K562 (cell line): Measurements from ENCODE around the gene DHX29. TPM values are rescaled to one million over a fixed set of nuclear protein-coding genes. Genes with fewer than 3 reads are reported as not detected.

Source experiments
- KAT2B ChIP-seq: IDR thresholded peaks from one replicate; pipeline ENCODE4 v1.6.1; 2012; ENCODE audit warnings: low read depth, mild to moderate bottlenecking, control low read depth, inconsistent platforms, low read length, moderate library complexity
- L3MBTL2 ChIP-seq: fragments of 450-650 bp; IDR thresholded peaks from 2 replicates; pipeline ENCODE4 v1.6.1; 2016; ENCODE audit warnings: mild to moderate bottlenecking, moderate library complexity
- TFAM ChIP-seq: fragments of 250-450 bp; sonication (Bioruptor Pico); conservative IDR thresholded peaks from 2 replicates; pipeline ENCODE4 v1.5.0; 2021; ENCODE audit warnings: mild to moderate bottlenecking, moderate library complexity
- THRAP3 ChIP-seq: fragments of 450-650 bp; IDR thresholded peaks from 2 replicates; pipeline ENCODE4 v1.6.1; 2016; ENCODE audit warnings: mild to moderate bottlenecking, inconsistent platforms, borderline replicate concordance
- ZNF3 ChIP-seq: fragments of 250-450 bp; sonication (Bioruptor Pico); IDR thresholded peaks from 2 replicates; pipeline ENCODE4 v1.5.0; 2021; ENCODE audit warnings: mild to moderate bottlenecking, moderate library complexity
- polyA plus RNA-seq, 8 experiments: library from polyadenylated mRNA; depleted of rRNA in 4 of 8; stranded (reverse) in 5 of 8; unstranded in 3 of 8; fragments of >200 nt; fragmentation: Nextera tagmentation in 2 of 8; fragmentation: Illumina TruSeq in 1 of 8; extraction: Ambion mirVana in 2 of 8; extraction: Trizol in 1 of 8; gene quantifications; 2 replicates each; pipeline versions ENCODE4 v1.2.1 to v1.2.3, GENCODE V29; 2011 to 2014; ENCODE audit warnings: inconsistent platforms in 1 of 8, missing spikeins in 1 of 8
- total RNA-seq, 7 experiments: library from RNA; depleted of rRNA in 6 of 7; stranded (reverse); fragments of >200 nt in 6 of 7; fragmentation: Illumina TruSeq in 2 of 7; extraction: Trizol in 2 of 7; gene quantifications; 2 replicates each; pipeline versions ENCODE4 v1.2.1 to v1.2.3, GENCODE V29; 2011 to 2021; ENCODE audit warnings: low replicate concordance in 1 of 7
- TF ChIP-seq, protein P1 (sequence below): fragments of 450-650 bp; IDR thresholded peaks from 2 replicates; pipeline ENCODE4 v1.6.1; 2018; ENCODE audit not compliant: partially characterized antibody
- TF ChIP-seq, protein P2 (sequence below): fragments of 450-650 bp; IDR thresholded peaks from 2 replicates; pipeline ENCODE4 v1.6.1; 2016; ENCODE audit warnings: missing biosample characterization, missing genetic modification characterization
- TF ChIP-seq, protein P3 (sequence below): fragments of 450-650 bp; formaldehyde crosslinking; IDR thresholded peaks from 2 replicates; pipeline ENCODE4 v1.4.0; 2020; ENCODE audit warnings: mild to moderate bottlenecking, moderate library complexity

The DHX29 gene
- total and polyA plus RNA-seq, 9 of the 15 experiments (the other 6 are each of a cell fraction or from before 2014, with no cell fraction given), result 7.5 to 42.1 (median 25.0) TPM

DNA sequence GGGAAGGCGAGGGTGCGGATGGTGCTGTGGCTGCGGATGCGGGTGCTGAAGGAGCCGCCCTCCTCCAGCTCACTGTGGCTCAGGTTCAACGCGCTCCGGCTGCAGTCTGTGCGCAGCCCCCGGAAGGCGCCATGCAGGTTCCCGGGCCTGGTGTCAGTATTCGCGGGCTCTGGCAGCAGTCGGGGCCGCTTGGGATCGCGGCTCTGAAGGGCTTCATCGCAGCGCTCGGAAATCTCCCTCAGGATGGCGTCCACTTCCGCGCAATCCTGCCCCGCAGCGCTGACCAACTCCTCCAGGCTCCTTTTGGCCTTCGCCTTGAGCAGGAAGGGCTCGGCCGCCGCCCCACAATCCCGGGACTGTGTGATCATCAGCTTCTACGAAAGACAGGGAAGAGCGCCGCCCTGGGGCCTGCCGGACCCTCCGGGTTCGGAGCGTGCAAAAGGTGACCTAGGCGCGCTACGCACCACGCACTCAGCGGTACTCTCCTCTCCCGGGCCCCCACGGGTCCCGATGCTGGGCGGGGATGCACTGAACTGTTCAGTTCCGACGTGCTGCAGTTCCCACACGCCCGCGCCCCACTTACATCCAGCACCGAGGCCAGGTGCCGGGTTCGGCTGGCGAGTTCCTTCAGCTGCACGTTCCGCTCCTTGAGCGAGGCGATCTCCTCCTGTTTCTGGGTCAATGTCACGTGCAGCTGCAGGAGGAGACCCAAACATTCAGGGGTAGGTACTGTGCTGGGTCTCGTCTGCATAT, 86.9 kb downstream of the DHX29 start (continued):
- TF ChIP-seq TFAM (CRISPR knock-in tag) (no peak), KAT2B (no peak), THRAP3 (no peak), L3MBTL2 (no peak), ZNF3 (CRISPR knock-in tag) (no peak)
- TF ChIP-seq, protein P1, sequence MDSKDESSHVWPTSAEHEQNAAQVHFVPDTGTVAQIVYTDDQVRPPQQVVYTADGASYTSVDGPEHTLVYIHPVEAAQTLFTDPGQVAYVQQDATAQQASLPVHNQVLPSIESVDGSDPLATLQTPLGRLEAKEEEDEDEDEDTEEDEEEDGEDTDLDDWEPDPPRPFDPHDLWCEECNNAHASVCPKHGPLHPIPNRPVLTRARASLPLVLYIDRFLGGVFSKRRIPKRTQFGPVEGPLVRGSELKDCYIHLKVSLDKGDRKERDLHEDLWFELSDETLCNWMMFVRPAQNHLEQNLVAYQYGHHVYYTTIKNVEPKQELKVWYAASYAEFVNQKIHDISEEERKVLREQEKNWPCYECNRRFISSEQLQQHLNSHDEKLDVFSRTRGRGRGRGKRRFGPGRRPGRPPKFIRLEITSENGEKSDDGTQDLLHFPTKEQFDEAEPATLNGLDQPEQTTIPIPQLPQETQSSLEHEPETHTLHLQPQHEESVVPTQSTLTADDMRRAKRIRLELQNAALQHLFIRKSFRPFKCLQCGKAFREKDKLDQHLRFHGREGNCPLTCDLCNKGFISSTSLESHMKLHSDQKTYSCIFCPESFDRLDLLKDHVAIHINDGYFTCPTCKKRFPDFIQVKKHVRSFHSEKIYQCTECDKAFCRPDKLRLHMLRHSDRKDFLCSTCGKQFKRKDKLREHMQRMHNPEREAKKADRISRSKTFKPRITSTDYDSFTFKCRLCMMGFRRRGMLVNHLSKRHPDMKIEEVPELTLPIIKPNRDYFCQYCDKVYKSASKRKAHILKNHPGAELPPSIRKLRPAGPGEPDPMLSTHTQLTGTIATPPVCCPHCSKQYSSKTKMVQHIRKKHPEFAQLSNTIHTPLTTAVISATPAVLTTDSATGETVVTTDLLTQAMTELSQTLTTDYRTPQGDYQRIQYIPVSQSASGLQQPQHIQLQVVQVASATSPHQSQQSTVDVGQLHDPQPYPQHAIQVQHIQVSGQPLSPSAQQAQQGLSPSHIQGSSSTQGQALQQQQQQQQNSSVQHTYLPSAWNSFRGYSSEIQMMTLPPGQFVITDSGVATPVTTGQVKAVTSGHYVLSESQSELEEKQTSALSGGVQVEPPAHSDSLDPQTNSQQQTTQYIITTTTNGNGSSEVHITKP, result no peak
- TF ChIP-seq, protein P2, sequence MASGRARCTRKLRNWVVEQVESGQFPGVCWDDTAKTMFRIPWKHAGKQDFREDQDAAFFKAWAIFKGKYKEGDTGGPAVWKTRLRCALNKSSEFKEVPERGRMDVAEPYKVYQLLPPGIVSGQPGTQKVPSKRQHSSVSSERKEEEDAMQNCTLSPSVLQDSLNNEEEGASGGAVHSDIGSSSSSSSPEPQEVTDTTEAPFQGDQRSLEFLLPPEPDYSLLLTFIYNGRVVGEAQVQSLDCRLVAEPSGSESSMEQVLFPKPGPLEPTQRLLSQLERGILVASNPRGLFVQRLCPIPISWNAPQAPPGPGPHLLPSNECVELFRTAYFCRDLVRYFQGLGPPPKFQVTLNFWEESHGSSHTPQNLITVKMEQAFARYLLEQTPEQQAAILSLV (tag), result no peak
- TF ChIP-seq, protein P3, sequence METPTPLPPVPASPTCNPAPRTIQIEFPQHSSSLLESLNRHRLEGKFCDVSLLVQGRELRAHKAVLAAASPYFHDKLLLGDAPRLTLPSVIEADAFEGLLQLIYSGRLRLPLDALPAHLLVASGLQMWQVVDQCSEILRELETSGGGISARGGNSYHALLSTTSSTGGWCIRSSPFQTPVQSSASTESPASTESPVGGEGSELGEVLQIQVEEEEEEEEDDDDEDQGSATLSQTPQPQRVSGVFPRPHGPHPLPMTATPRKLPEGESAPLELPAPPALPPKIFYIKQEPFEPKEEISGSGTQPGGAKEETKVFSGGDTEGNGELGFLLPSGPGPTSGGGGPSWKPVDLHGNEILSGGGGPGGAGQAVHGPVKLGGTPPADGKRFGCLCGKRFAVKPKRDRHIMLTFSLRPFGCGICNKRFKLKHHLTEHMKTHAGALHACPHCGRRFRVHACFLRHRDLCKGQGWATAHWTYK (CRISPR knock-in tag), result no peak
